Activated T-cell treated with anti-CD3 and anti-CD28 coated beads, Interleukin-2, amount 50 U/mL, for 4 hours (primary cell): ENCODE results near the gene ASPDH. TPM values are rescaled to one million over a fixed set of nuclear protein-coding genes. Genes with fewer than 3 reads are reported as not detected.

Experiments
- ATAC-seq, 2 donors: fragments of 200-7000 bp; cut with Tn5 transposase; one replicate each; pipeline ENCODE4 v1.10.0; 2021
- DNase-seq: peaks from one replicate; pipeline ENCODE4 v3.0.0-alpha.2; 2020
- H3K27me3 Mint-ChIP-seq: one replicate; pipeline ENCODE4 v1.8.0; 2021; ENCODE audit warnings: low read depth, mixed read lengths
- H3K36me3 Mint-ChIP-seq: one replicate; pipeline ENCODE4 v1.8.0; 2022; ENCODE audit warnings: mixed read lengths; ENCODE audit not compliant: insufficient read depth
- H3K4me1 Mint-ChIP-seq: one replicate; pipeline ENCODE4 v1.8.0; 2021; ENCODE audit warnings: low read depth, mixed read lengths
- H3K4me3 Mint-ChIP-seq: one replicate; pipeline ENCODE4 v1.8.0; 2021; ENCODE audit warnings: mild to moderate bottlenecking, moderate library complexity, mixed read lengths
- H3K9me3 Mint-ChIP-seq: one replicate; pipeline ENCODE4 v1.8.0; 2021; ENCODE audit warnings: mixed read lengths
- total RNA-seq, 3 donors: library from RNA; stranded (reverse); gene quantifications; one replicate each; pipeline ENCODE4 v1.2.1, GENCODE V29; 2021

ASPDH gene
- total RNA-seq = not detected

DNA sequence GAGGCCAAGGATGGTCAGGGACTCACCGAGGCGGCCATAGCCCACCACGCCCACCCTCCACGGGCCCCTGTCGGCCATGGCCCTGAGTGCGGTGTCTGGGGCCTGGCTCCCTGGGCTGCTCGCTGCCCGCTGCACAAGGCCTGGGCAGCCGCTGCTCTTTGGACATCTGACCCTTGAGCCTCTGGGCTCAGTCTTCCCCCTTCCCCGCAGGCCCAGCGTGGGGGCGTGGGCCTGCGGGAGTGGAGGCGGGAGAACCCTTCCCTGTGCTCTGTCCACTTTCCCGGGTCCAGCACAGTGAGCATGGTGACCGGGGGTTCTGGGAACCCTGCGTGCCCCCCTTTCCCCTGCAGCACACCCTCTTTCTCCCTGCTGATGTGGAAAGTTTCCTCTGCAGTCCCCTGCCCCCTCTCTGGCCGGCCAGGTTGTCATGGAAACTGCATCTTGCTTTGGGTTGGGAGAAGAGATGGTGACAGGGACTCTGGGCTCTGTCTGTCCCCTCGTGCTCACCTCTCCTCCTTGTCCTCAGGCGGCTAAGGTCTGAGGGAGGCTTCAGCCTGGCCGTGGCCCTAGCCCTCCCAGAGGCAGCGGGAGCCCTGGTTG is at the start of gene ASPDH:
Gene ASPDH (minus strand): TSS at position 168 of the 600 bp plus-strand sequence. CDS start 90 bp downstream, at position 78.
- peaks cover under 1% of the 10 kb centered on the region for H3K36me3 Mint-ChIP-seq
- H3K9me3 Mint-ChIP-seq = no peaks in the 10 kb centered on the region
- no peak for ATAC-seq
- no peak within 1 kb of the TSS for H3K4me3 Mint-ChIP-seq
- H3K4me1 Mint-ChIP-seq = peaks cover 8% of the 10 kb centered on the region
- no peak for DNase-seq
- H3K27me3 Mint-ChIP-seq = peaks cover 10% of the 10 kb centered on the region

DNA sequence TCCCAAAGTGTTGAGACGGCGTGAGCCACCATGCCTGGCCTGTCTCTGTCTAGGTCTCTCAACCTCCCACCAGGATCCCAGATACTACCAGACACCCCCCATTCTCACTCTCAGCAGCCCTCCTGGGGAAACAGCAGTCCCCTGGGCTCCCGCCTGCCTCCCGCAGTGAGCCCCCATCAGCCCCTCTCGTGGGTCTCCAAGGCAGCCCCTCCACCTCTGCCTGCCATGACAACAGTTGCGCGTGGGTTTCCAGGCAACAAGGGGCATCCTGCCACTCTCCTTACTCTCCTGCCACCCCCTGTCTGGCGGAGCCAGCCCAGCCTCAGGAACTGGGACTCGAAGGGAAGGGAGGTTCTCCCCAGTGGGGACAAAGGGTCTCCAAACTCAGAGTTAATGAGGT is 49.3 kb upstream of the ASPDH start:
- H3K4me3 Mint-ChIP-seq = no peak overlapping the region
- peaks cover 71% of the 10 kb centered on the region for H3K27me3 Mint-ChIP-seq
- H3K9me3 Mint-ChIP-seq = no peaks in the 10 kb centered on the region

DNA sequence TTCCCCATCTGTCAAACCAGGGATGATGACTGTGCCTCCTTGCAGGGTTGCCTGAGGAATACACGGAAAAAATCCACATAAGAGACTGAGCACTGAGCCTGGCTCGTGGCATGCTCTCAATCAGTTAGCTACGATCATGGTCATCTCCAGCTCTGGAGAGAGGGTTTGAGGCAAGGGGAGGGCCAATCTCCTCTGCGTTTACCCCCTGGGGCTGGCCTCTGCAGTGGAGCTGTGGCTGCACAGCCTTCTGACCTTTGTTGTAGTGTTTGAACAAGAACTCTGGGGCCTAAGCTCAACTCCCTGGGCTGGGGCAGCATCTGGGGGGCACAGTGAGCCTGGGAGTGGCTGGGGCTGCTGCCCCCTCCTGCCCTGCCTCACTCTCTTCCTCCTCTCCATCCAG is 48.6 kb upstream of the ASPDH start:
- H3K4me1 Mint-ChIP-seq = peaks cover 14% of the 10 kb centered on the region
- H3K4me3 Mint-ChIP-seq = no peak overlapping the region
- H3K9me3 Mint-ChIP-seq = no peaks in the 10 kb centered on the region
- ATAC-seq = no peak
- H3K27me3 Mint-ChIP-seq = peaks cover 72% of the 10 kb centered on the region
- H3K36me3 Mint-ChIP-seq = no peaks in the 10 kb centered on the region
- no peak for DNase-seq

More for the DNA sequence above, 49.3 kb upstream of the ASPDH start:
- peaks cover 14% of the 10 kb centered on the region for H3K4me1 Mint-ChIP-seq
- no peak for ATAC-seq
- H3K36me3 Mint-ChIP-seq = no peaks in the 10 kb centered on the region
- no peak for DNase-seq

DNA sequence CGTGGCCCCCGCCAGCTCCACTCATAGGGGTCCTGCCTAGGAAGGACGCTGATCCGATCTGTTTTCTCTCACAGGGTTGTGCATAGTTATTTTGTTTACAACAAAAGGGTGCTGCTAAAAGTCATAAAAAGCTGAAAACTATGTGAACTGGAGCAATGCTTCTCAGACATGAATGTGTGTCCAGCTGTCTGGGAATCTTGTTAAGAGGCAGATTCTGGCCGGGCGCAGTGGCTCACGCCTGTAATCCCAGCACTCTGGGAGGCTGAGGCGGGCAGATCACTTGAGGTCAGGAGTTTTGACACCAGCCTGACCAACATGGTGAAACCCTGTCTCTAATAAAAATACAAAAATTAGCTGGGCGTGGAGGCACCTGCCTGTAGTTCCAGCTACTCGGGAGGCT is 45.9 kb upstream of the ASPDH start:
- DNase-seq (no peak), ATAC-seq (no peak)
- Mint-ChIP-seq H3K4me3 (no peak overlapping the region), H3K4me1 (peaks cover 8% of the 10 kb centered on the region), H3K27me3 (peaks cover 71% of the 10 kb centered on the region), H3K9me3 (no peaks in the 10 kb centered on the region), H3K36me3 (no peaks in the 10 kb centered on the region)

DNA sequence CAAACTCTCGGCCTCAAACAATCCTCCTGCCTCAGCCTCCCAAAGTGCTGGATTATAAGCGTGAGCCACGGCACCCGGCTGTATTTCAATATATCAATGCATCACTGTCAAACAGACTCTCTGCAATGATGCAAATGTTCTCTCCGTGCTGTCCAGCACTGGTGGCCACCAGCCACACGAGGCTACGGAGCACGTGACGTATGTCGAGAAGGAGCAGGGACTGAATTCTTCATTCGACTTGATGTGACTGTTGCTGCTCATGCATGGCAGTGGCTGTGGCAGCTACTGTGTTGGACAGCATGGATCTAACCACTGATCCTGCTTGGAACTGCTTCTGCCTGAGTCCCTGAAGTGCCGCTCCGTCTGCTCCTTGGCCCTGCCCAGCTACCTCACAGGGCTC is 44.7 kb upstream of the ASPDH start:
- DNase-seq (no peak), ATAC-seq (no peak)
- H3K36me3 Mint-ChIP-seq = no peaks in the 10 kb centered on the region
- H3K4me1 Mint-ChIP-seq = peaks cover 7% of the 10 kb centered on the region
- no peak overlapping the region for H3K4me3 Mint-ChIP-seq
- H3K27me3 Mint-ChIP-seq = peaks cover 67% of the 10 kb centered on the region
- H3K9me3 Mint-ChIP-seq = no peaks in the 10 kb centered on the region

DNA sequence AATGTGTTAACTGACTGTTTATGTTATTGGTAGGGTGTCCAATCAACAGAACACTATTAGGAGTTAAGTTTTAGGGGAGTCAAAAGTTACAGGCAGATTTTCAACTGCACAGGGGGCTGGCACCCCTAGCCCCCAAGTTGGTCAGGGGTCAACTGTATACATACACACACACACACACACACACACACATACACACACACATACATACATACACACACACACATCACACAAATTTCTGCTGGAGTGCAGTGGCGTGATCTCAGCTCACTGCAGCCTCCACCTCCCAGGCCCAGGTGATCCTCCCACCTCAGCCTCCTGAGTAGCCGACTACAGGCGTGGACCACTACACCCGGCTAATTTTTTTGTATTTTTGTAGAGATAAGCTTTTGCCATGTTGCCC is 44.3 kb upstream of the ASPDH start:
- Mint-ChIP-seq H3K4me1 (peaks cover 7% of the 10 kb centered on the region), H3K27me3 (peaks cover 67% of the 10 kb centered on the region), H3K4me3 (no peak overlapping the region), H3K9me3 (no peaks in the 10 kb centered on the region), H3K36me3 (no peaks in the 10 kb centered on the region)
- DNase-seq (no peak), ATAC-seq (no peak)

DNA sequence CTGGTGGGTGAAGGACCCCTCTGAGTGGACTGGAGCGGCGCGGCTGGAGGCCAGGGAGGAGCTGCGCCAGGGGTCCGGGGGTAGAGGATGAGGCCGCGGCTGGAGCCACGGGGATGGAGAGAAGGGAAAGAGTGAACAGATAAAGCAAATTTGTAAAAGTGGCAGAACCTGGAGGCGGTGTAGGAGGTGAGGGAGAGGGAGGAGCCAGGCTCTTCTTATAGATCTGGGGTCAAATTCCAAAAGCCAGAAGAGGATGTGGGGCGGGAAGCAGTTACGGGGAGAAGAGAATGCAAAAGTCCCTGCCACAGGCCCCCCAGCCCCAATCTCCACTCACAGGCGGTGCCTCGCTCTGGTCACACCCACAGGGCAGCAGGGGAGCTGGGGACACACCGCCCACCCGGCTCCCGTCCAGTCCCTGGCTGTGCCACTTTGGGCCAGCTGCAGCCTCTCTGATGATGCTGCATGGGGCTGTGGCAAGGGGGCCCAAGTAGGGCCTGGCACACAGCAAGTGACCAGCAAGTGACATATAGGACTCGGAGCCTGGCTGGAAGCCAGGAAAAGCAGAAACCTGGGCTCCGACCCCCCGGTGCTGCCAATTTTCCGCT is 43.4 kb upstream of the ASPDH start:
- Mint-ChIP-seq H3K4me1 (peaks cover 7% of the 10 kb centered on the region), H3K4me3 (no peak overlapping the region), H3K27me3 (peaks cover 67% of the 10 kb centered on the region), H3K9me3 (no peaks in the 10 kb centered on the region), H3K36me3 (no peaks in the 10 kb centered on the region)
- ATAC-seq (no peak), DNase-seq (no peak)

DNA sequence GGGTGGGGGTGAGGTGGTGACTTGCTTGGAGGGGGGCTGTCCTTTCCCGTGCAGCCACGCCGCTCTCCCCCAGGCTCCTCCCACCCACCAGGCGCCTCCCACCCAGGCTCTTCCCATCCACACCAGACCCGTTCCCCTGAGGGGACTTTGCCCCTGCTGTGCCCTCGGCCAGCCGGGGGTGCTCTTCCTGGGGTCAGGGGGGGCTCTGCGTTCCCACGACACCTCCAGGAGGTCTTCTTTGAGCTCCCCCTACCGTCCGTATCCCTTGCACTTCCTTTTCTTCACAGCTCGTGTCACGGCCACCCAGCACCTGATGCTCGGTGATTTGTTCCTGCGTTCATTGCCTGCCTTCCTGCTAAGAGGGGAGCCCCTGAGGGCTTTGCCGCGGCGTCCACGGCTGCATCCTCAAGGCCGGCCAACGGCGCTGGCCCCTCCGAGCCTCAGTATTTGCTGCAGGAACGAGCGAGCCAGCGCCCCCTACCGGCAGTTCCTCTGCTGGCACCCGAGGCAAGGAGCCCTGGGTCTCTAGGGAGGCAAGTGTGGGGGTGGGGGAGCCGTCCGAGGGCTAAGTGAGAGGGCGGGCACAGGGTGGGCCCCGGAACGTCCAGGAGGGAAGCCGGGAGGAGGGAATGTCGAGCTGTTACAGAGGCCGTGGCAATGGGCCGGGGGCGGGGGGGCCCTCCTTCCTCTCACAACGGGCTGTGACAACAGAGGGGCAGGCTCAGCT is 42.7 kb upstream of the ASPDH start:
- peaks cover 8% of the 10 kb centered on the region for H3K4me1 Mint-ChIP-seq
- H3K4me3 Mint-ChIP-seq = peak overlapping the region; percentile 86
- DNase-seq (peak; percentile 65), ATAC-seq (peak; percentile 84 to 85)
- H3K9me3 Mint-ChIP-seq = no peaks in the 10 kb centered on the region
- H3K27me3 Mint-ChIP-seq = peaks cover 67% of the 10 kb centered on the region
- no peaks in the 10 kb centered on the region for H3K36me3 Mint-ChIP-seq

DNA sequence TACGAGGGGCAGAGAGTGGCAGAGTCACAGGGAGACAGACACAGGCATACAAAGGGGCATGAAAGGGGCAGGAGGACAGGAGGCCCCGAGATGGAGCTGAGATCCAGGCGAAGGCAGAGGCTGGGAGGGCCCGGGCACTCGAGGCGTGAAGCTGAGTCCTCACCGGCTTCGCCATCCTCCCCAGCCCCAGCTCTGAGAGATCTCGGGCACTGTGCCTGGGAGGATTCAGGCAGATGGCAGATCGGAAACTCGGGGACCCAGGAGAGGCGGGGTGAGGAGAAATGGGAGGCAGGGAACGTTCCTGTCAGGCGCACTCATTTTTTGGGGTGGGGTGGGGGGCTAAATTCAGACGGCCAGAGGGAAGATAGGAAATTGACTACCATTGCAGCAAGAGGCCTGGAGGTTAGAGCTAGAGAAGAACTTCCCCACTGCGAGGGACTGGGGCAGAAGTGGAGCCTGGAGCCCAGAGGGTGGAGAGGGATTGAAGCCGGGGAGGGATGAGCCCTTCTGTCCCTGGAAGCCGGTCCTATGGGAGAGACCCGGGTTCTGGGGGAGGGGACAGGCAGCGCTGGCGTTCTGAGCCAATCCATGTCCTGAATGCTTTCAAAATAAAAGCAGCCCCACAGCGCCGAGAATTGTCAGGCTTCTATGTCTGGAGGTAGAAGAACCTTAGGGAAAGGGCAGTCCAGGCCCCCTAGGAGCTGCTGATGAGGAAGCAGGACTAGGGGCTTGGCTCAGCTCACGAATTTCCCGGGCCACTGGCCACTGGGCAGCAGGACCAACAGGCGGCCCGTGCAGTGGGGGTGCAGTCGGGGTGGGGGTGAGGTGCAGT is 42.0 kb upstream of the ASPDH start:
- Mint-ChIP-seq H3K4me1 (peaks cover 8% of the 10 kb centered on the region), H3K36me3 (no peaks in the 10 kb centered on the region), H3K27me3 (peaks cover 62% of the 10 kb centered on the region), H3K9me3 (no peaks in the 10 kb centered on the region), H3K4me3 (no peak overlapping the region)
- DNase-seq (no peak), ATAC-seq (no peak)

DNA sequence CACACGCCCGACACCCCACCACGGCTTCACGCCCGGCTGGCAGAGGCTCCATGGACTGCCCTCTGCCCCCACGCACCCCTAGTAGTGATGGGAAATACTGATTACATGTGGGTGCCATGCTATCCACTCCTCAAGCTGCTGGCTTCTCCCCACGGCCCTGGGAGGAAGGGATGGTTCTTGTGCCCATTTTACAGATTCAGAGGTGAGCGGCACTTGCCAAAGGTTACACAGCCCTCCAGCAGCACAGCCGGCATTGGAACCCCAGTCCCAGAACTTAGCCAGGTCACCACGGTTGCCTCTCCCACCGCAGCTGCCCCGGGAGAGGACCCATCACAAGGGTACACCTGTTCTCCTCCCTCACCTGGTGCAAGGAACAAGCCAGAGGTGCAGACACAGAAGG is 41.3 kb upstream of the ASPDH start:
- Mint-ChIP-seq H3K36me3 (no peaks in the 10 kb centered on the region), H3K4me3 (no peak overlapping the region), H3K27me3 (peaks cover 67% of the 10 kb centered on the region), H3K9me3 (no peaks in the 10 kb centered on the region), H3K4me1 (peaks cover 8% of the 10 kb centered on the region)
- ATAC-seq (no peak), DNase-seq (no peak)

DNA sequence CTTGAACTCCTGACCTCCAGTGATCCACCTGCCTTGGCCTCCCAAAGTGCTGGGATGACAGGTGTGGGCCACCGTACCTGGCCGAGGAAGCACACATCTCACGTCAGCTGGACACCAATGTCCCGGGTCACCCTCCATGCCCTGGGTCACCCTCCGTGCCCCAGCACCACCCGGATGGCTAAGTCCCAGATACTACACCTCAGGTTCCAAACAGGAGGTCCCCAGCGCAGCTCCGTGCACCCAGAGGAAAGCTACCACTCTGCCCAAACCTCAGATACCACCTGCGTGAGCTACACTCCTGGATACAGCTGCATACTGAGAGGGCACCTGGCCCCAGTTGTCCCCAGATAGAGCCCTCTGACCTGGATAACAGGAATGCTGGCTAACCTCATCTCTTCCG is 40.5 kb upstream of the ASPDH start:
- DNase-seq = no peak
- H3K9me3 Mint-ChIP-seq = no peaks in the 10 kb centered on the region
- no peak overlapping the region for H3K4me3 Mint-ChIP-seq
- peaks cover 8% of the 10 kb centered on the region for H3K4me1 Mint-ChIP-seq
- H3K36me3 Mint-ChIP-seq = no peaks in the 10 kb centered on the region
- ATAC-seq = no peak
- H3K27me3 Mint-ChIP-seq = peaks cover 68% of the 10 kb centered on the region

DNA sequence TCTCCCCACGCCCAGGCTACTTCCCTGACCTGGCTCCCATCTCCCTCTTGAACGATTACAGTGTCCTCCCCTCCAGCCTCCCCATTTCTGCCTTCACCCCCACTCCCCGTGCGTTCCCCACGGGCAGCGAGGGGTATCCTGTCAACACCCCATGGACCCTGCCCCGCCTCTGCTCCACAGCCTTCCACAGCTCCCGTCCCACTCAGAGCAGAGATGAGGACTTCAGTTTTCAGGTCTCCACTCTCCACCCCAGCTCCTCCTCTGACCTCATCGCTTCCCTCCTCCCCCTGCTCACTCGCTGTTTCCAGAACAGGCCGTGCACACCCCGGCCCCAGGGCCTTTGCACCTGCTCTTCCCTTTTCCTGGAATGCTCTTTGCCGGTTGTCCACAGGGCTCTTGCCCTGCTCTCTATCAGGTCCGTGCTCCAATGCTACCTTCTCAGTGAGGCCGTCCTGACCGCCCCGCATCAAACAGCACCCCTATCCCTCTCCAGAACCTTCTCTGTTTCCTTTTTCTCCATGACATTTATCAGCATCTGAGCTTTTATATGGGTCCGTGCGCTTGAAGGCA is 39.5 kb upstream of the ASPDH start:
- peaks cover 8% of the 10 kb centered on the region for H3K4me1 Mint-ChIP-seq
- H3K27me3 Mint-ChIP-seq = peaks cover 65% of the 10 kb centered on the region
- H3K9me3 Mint-ChIP-seq = no peaks in the 10 kb centered on the region
- H3K4me3 Mint-ChIP-seq = no peak overlapping the region
- no peak for DNase-seq
- ATAC-seq = no peak
- H3K36me3 Mint-ChIP-seq = no peaks in the 10 kb centered on the region

DNA sequence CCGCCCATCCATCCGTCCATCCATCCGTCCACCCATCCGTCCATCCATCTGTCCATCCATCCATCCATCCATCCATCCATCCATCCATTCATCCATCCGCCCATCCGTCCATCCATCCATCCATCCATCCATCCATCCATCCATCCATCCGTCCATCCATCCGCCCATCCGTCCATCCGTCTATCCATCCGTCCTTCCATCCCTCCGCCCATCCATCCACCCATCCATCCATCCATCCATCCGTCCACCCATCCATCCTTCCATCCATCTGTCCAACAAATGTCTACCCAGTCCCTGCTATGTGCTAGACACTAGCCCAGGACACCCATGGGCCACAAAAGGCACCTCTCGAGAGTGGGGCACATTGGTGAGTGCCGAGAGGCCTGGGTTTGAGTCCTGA is 38.8 kb upstream of the ASPDH start:
- Mint-ChIP-seq H3K4me1 (peaks cover 8% of the 10 kb centered on the region), H3K4me3 (no peak overlapping the region), H3K27me3 (peaks cover 61% of the 10 kb centered on the region), H3K36me3 (no peaks in the 10 kb centered on the region), H3K9me3 (no peaks in the 10 kb centered on the region)
- DNase-seq = no peak
- no peak for ATAC-seq

DNA sequence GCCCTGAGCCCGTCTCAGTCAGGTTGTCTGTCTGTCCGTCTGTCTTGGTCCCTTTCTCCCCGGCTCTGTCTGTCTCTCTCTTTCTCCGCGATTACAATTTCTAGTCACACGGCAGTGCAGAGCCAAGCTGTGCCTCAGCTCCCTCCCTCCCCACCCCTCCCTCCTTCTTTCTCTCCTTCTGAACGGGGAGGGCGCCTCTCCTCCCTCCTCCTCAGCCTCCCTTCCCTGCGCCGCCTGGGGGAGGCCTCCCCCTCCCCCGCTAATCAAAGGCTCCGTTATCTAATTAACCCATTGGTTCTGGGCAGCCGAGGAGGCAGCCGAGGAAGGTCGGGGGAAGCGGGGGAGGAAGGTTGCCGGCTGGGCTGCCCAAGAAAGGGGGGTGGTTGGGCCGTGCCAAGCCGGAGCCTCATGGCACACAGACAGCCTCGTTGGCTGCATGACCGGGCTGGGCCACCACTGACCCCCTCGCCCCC is 38.0 kb upstream of the ASPDH start:
- Mint-ChIP-seq H3K27me3 (peaks cover 58% of the 10 kb centered on the region), H3K4me1 (peaks cover 8% of the 10 kb centered on the region), H3K4me3 (no peak overlapping the region), H3K9me3 (no peaks in the 10 kb centered on the region), H3K36me3 (no peaks in the 10 kb centered on the region)
- DNase-seq (no peak), ATAC-seq (no peak)
